ENCODE results near the gene CCDC142. TPM values are rescaled to one million over a fixed set of nuclear protein-coding genes. Genes with fewer than 3 reads are reported as not detected.

Gene CCDC142
- total and polyA plus RNA-seq, 8 donors: 3.2 to 78.2 (median 21.2) TPM

GRCh38 chr2:74454654-74455511 is 27.9 kb downstream of the CCDC142 start, which contains the start of gene INO80B:
Gene INO80B (plus strand): TSS chr2:74455087. CDS start chr2:74455117, 30 bp downstream.
- intact Hi-C loops (cut with DNase I; ENCODE audit: low total_unique reads): no loop called here
- H3K4me3 ChIP-seq: peak within 1 kb of the TSS; percentile 68 to 90 (median 80)

GRCh38 chr2:74450570-74451190 is 32.1 kb downstream of the CCDC142 start:
- no peaks in the 10 kb centered on the region for H3K9me3 ChIP-seq
- TF ChIP-seq CTCF (IDR thresholded peaks at IDR 0.05) (no peak), POLR2AphosphoS5 (IDR thresholded peaks at IDR 0.05) (no peak), EP300 (IDR thresholded peaks at IDR 0.05) (no peak), POLR2A (IDR thresholded peaks at IDR 0.05) (no peak)
- H3K27ac ChIP-seq: no peak overlapping the region
- 77 to 91% (median 84%) methylated on average over 3 of the region's 3 CpGs for WGBS, 5 donors
- DNase-seq: no peak
- peaks cover 6 to 12% (median 10%) of the 10 kb centered on the region in 4 donors for H3K4me1 ChIP-seq
- H3K36me3 ChIP-seq: no peaks in the 10 kb centered on the region
- intact Hi-C loops (cut with DNase I; ENCODE audit: low total_unique reads): no loop called here
- H3K4me3 ChIP-seq: no peak overlapping the region
- peaks cover 0 to 7% (median 0%) of the 10 kb centered on the region in 3 donors for H3K27me3 ChIP-seq

More at GRCh38 chr2:74454654-74455511, 27.9 kb downstream of the CCDC142 start, which contains the start of gene INO80B:
- DNase-seq: peak; percentile 97 to 99
- Histone ChIP-seq H3K27me3 (peaks cover 0 to 7% (median 0%) of the 10 kb centered on the region in 3 donors), H3K27ac (peak within 1 kb of the TSS; percentile 21 to 82 (median 79)), H3K4me1 (peaks cover 37 to 45% (median 41%) of the 10 kb centered on the region in 4 donors), H3K9me3 (no peaks in the 10 kb centered on the region), H3K36me3 (no peaks in the 10 kb centered on the region)
- WGBS, 5 donors: 0 to 2% (median 1%) methylated on average over 36 to 40 of the region's 40 CpGs
- TF ChIP-seq EP300 (IDR thresholded peaks at IDR 0.05): no peak
- peak in 1 of 7 experiments; percentile 18 for TF ChIP-seq CTCF (IDR thresholded peaks at IDR 0.05)
- no peak for TF ChIP-seq POLR2A (IDR thresholded peaks at IDR 0.05)
- peak; percentile 80 to 99 (median 93) for TF ChIP-seq POLR2AphosphoS5 (IDR thresholded peaks at IDR 0.05)

GRCh38 chr2:74448771-74449170 is 34.0 kb downstream of the CCDC142 start:
- H3K27ac ChIP-seq: no peak overlapping the region
- no peak for DNase-seq
- H3K36me3 ChIP-seq: no peaks in the 10 kb centered on the region
- no peak for TF ChIP-seq POLR2A (IDR thresholded peaks at IDR 0.05)
- no peak for TF ChIP-seq POLR2AphosphoS5 (IDR thresholded peaks at IDR 0.05)
- TF ChIP-seq EP300 (IDR thresholded peaks at IDR 0.05): no peak
- TF ChIP-seq CTCF (IDR thresholded peaks at IDR 0.05): no peak
- no peaks in the 10 kb centered on the region for H3K9me3 ChIP-seq
- no peak overlapping the region for H3K4me3 ChIP-seq
- H3K27me3 ChIP-seq: peaks cover 0 to 10% (median 0%) of the 10 kb centered on the region in 3 donors
- H3K4me1 ChIP-seq: peaks cover 0 to 8% (median 0%) of the 10 kb centered on the region in 4 donors
- intact Hi-C loops (cut with DNase I; ENCODE audit: low total_unique reads): no loop called here
- 59 to 83% (median 77%) methylated on average over 2 of the region's 2 CpGs for WGBS, 5 donors

GRCh38 chr2:74447230-74447999 is 35.4 kb downstream of the CCDC142 start:
- Histone ChIP-seq H3K4me1 (peaks cover 0 to 13% (median 3%) of the 10 kb centered on the region in 4 donors), H3K36me3 (no peaks in the 10 kb centered on the region), H3K27me3 (peaks cover 0 to 17% (median 0%) of the 10 kb centered on the region in 3 donors), H3K27ac (no peak overlapping the region), H3K4me3 (no peak overlapping the region), H3K9me3 (no peaks in the 10 kb centered on the region)
- no peak for DNase-seq
- TF ChIP-seq POLR2A (IDR thresholded peaks at IDR 0.05): no peak
- no peak for TF ChIP-seq EP300 (IDR thresholded peaks at IDR 0.05)
- no peak for TF ChIP-seq POLR2AphosphoS5 (IDR thresholded peaks at IDR 0.05)
- TF ChIP-seq CTCF (IDR thresholded peaks at IDR 0.05): no peak
- 75 to 88% (median 84%) methylated on average over 5 of the region's 5 CpGs for WGBS, 5 donors
- intact Hi-C loops (cut with DNase I; ENCODE audit: low total_unique reads): no loop called here

All from stomach (tissue), 9 donors.